Measurements from ENCODE around the gene CCDC57. TPM values are rescaled to one million over a fixed set of nuclear protein-coding genes. Genes with fewer than 3 reads are reported as not detected.

CCDC57 gene
- total and polyA plus RNA-seq, 2 experiments from 2014 or later, result 15.7 to 29.8 TPM

DNA sequence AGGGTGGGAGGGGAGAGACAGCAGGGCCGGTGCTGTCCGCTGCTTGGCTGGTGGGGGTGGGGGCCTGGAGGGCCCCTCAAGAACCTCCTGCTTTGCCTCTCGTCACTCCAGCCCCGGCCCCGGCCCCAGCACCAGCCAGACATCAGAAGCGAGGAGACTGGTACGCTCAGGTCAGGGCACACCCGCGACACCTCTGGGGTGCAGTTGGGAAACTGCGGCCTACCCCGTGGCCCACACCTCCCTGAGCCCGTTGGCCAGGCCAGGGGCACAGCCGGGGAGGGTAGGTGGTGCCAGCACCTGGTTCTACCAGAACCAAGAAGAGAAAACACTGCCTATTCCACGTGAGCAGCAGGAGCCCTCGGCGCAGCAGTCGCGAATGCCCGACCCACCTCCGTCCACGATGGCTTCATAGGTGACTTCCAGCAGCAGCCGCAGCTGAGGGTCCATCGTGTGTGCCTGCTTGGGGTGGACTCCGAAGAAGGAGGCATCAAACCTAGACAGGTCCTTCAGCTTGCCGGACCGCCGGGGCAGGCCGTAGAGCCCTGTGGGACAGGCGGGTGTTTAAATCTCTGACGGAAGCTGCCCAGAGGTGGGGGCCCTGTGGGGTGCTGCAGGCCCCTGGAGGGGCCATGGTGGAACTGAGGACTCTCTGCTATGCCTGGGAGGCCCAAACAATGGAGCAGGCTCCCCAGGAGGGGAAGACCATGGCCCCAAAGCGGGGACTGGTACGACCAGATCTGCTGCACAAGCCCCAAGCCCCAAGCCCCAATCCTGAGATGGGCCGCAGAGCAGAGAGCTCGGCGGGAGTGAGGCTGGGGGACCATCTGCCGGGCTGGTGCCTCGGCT, 117.5 kb downstream of the CCDC57 start:
- H3K27me3 ChIP-seq, result no peaks in the 10 kb centered on the region
- H3K79me2 ChIP-seq, result peaks cover 71% of the 10 kb centered on the region
- no peak for DNase-seq (ENCODE audit: low spot score)
- peaks cover 64% of the 10 kb centered on the region for H4K20me1 ChIP-seq (ENCODE audit: insufficient read depth, poor library complexity, severe bottlenecking)
- no peak overlapping the region for H3K27ac ChIP-seq
- no peak overlapping the region for H3K4me3 ChIP-seq
- H3K36me3 ChIP-seq (replicated peaks; ENCODE audit: insufficient read depth, low read depth), result no peaks in the 10 kb centered on the region
- H3K4me1 ChIP-seq (ENCODE audit: insufficient read depth), result peaks cover 27% of the 10 kb centered on the region
- WGBS (ENCODE audit: low lambda C conversion rate, missing lambda C conversion rate), result 92% methylated on average over 33 of the region's 37 CpGs
- no peaks in the 10 kb centered on the region for H3K9me2 ChIP-seq (replicated peaks; ENCODE audit: insufficient read depth)
- peak overlapping the region; percentile 98 for H3K4me2 ChIP-seq
- TF ChIP-seq EZH2 (IDR thresholded peaks at IDR 0.05; ENCODE audit: borderline replicate concordance), result no peak
- TF ChIP-seq, protein P1, sequence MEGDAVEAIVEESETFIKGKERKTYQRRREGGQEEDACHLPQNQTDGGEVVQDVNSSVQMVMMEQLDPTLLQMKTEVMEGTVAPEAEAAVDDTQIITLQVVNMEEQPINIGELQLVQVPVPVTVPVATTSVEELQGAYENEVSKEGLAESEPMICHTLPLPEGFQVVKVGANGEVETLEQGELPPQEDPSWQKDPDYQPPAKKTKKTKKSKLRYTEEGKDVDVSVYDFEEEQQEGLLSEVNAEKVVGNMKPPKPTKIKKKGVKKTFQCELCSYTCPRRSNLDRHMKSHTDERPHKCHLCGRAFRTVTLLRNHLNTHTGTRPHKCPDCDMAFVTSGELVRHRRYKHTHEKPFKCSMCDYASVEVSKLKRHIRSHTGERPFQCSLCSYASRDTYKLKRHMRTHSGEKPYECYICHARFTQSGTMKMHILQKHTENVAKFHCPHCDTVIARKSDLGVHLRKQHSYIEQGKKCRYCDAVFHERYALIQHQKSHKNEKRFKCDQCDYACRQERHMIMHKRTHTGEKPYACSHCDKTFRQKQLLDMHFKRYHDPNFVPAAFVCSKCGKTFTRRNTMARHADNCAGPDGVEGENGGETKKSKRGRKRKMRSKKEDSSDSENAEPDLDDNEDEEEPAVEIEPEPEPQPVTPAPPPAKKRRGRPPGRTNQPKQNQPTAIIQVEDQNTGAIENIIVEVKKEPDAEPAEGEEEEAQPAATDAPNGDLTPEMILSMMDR (IDR thresholded peaks at IDR 0.05; ENCODE audit: poor library complexity), result no peak
- H2AFZ ChIP-seq, result no peak overlapping the region
- no peaks in the 10 kb centered on the region for H3K9me3 ChIP-seq (ENCODE audit: low read depth)

DNA sequence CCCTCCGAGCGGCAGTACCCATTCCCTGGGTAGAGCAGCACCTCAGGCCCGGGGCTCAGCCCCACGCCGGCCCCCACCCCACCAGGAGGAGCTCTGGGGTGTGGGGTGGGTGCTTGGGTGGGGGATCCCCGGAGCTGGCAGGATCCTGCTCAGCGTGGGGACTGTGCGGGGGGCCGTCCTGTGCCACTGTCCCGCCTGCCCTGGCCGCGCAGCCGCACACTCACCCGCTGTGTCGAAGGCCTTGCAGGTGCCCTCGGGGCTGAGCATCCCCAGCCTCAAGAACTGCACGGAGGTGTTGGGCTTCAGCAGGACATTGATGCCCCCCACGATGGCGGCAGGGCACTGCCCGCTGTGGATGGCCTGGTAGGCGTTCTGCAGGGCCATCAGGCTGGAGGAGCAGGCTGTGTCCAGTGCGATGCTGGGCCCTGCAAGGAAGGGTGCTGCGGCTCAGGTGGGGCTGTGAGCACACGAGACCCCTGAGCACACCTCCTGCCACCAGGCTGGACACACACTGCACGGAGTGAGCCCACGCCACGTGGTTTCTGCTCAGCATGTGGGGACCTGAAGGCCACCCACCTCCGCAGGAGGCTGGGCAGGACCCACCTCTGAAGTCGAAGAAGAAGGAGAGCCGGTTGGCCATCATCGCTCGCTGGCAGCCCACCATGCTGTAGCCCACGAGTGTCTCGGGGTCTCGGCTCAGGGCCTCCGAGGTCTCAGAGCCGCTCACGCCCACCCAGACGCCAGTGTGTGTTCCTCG, 119.5 kb downstream of the CCDC57 start:
- Histone ChIP-seq H3K4me3 (no peak overlapping the region), H3K79me2 (peaks cover 59% of the 10 kb centered on the region), H3K27me3 (no peaks in the 10 kb centered on the region), H2AFZ (no peak overlapping the region), H3K36me3 (replicated peaks; ENCODE audit: insufficient read depth, low read depth) (no peaks in the 10 kb centered on the region), H3K9me3 (ENCODE audit: low read depth) (no peaks in the 10 kb centered on the region), H4K20me1 (ENCODE audit: insufficient read depth, poor library complexity, severe bottlenecking) (peaks cover 76% of the 10 kb centered on the region), H3K4me2 (no peak overlapping the region), H3K9me2 (replicated peaks; ENCODE audit: insufficient read depth) (no peaks in the 10 kb centered on the region), H3K27ac (no peak overlapping the region), H3K4me1 (ENCODE audit: insufficient read depth) (peaks cover 15% of the 10 kb centered on the region)
- TF ChIP-seq, protein P1 (IDR thresholded peaks at IDR 0.05; ENCODE audit: poor library complexity), result no peak
- TF ChIP-seq EZH2phosphoT487 (IDR thresholded peaks at IDR 0.05; ENCODE audit: low read depth, severe bottlenecking, unreplicated experiment) (no peak), EZH2 (IDR thresholded peaks at IDR 0.05; ENCODE audit: borderline replicate concordance) (no peak)
- 97% methylated on average over 32 of the region's 40 CpGs for WGBS (ENCODE audit: low lambda C conversion rate, missing lambda C conversion rate)
- no peak for DNase-seq (ENCODE audit: low spot score)

DNA sequence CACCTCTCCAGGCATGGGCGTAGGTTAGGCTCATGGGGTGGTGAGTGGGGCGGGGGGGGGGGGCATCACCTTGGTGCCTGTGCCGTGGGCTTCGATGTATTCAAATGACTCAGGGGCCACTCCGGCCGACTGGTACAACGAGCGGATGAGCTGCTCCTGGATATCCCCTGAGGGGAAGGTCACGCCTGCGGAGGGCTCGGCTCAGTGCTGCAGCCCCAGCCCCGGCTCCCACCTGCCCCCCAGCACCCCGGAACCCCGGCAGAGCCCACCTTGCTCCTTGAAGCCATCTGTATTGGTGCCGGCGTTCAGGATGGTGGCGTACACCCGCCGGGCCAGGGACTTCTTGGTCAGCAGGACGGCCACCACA, 120.0 kb downstream of the CCDC57 start:
- no peaks in the 10 kb centered on the region for H3K9me2 ChIP-seq (replicated peaks; ENCODE audit: insufficient read depth)
- WGBS (ENCODE audit: low lambda C conversion rate, missing lambda C conversion rate), result 100% methylated on average over 1 of the region's 20 CpGs
- H3K4me2 ChIP-seq, result no peak overlapping the region
- no peaks in the 10 kb centered on the region for H3K27me3 ChIP-seq
- no peaks in the 10 kb centered on the region for H3K36me3 ChIP-seq (replicated peaks; ENCODE audit: insufficient read depth, low read depth)
- no peak overlapping the region for H2AFZ ChIP-seq
- H3K9me3 ChIP-seq (ENCODE audit: low read depth), result no peaks in the 10 kb centered on the region
- no peak overlapping the region for H3K27ac ChIP-seq
- no peak for DNase-seq (ENCODE audit: low spot score)
- H4K20me1 ChIP-seq (ENCODE audit: insufficient read depth, poor library complexity, severe bottlenecking), result peaks cover 78% of the 10 kb centered on the region
- H3K79me2 ChIP-seq, result peaks cover 56% of the 10 kb centered on the region
- H3K4me1 ChIP-seq (ENCODE audit: insufficient read depth), result peaks cover 15% of the 10 kb centered on the region
- no peak overlapping the region for H3K4me3 ChIP-seq
- TF ChIP-seq EZH2 (IDR thresholded peaks at IDR 0.05; ENCODE audit: borderline replicate concordance), result no peak
- TF ChIP-seq, protein P1 (IDR thresholded peaks at IDR 0.05; ENCODE audit: poor library complexity), result no peak
- TF ChIP-seq EZH2phosphoT487 (IDR thresholded peaks at IDR 0.05; ENCODE audit: low read depth, severe bottlenecking, unreplicated experiment), result no peak

Data from hepatocyte (in vitro differentiated cells).